Stimulated activated CD8-positive, alpha-beta memory T cell treated with anti-CD3 and anti-CD28 coated beads, Interleukin-15, amount 100 ng/mL, for 4 hours (primary cell): ENCODE measurements around the gene TXLNG.

ENCODE experiments used
- DNase-seq, 2 donors: peaks; one replicate each; pipeline ENCODE4 v3.0.0-alpha.2; 2020; ENCODE audit warnings: low read depth in 2 of 2

The TXLNG gene

DNA sequence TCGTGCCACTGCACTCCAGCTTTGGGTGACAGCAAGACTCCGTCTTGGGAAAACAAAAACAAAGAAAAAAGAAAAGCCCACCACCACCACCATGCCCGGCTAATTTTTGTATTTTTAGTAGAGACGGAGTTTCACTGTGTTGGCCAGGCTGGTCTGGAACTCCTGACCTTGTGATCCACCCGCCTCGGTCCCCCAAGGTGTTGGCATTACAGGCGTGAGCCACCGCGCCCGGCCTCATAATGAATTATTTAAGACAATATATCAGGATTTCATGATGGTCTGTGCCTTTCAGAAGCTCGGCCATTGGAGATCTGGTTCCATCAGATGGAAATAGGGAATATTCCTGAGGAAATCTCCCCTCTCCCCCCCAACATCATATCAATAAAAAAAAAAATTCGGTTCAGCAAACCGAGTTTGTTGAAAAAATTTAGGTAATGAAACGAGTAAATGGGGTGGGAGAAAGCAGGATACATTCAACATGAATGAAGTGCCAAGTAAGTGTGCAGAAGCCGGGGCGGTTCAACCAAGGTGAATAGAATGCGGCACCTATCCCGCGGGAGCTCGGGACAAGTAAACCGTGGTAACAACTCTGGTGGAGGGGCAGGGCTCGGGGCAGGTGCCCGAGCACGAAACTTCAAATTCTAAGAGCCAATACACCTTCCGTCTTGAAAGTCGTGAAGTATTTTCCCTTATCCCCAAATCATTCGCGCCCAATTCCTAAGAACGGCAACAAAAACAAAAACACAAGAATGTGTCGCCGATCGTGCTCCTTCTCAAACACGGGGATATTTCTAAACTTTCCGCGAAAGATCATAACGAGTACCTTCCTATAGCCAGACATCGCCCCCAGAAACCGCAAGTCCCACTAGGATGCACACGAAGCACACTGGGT is 773 bp upstream of the TXLNG start:
- DNase-seq: no peak

DNA sequence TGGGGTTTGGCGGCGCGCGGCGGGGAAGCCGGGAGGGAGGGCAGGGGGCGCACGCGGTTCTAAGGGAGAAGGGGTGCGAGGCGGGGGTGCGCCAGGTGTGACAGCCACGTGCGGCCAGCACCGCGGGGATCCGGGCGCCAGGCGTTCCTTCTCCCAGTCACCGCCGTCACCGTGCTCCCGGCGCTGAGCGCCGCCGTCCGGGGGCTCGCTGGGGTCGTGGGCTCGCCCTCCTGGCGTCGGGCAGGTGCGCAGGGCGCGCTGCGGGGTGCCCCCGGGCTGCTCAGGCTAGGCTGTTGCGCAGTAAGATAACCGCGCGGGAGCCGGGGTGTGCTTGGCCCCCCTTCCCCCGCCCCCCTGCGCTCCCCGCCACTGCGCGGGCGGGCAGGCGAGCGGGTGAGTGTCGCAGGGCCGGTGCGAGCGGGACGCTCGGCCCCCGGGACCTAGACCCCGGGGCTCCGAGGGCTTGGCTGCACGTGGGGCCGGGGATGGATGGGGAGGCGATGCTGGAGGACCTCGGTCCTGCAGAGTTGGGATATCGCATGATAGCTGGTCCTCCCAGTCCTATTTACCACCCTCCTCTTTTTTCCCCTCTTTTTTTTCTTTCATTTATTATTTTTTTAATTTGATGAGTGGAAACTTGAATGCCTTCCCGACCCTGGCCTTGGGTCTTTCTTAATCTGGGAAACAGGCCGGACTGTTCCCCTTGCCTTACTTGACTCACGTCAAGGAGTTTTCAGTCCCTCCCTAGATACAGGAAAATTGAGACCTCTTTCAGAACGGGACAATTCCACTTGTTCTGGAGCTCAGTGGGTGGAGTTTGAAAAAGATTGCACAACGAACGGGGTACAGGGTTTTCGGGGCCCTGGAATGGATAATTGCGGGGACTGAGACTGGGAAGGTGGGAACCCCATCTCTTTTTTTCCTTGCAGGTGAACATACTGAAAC is 797 bp downstream of the TXLNG start:
- DNase-seq: peak; percentile 4 to 45

DNA sequence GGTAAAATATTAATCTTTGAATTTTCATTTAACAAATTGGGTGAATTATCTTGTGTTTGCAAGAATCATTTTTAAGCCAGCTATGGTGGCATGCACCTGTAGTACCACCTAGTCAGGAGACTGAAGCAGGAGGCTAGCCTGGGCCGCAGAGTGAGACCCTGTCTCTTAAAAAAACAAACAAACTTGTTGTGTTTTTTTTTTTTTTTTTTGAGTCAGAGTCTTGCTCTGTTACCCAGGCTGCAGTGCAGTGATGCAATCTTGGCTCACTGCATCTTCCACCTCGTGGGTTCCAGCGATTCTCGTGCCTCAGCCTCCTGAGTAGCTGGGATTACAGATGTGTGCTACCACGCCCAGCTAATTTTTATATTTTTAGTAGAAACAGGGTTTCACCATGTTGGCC is 2.2 kb downstream of the TXLNG start:
- DNase-seq: no peak

DNA sequence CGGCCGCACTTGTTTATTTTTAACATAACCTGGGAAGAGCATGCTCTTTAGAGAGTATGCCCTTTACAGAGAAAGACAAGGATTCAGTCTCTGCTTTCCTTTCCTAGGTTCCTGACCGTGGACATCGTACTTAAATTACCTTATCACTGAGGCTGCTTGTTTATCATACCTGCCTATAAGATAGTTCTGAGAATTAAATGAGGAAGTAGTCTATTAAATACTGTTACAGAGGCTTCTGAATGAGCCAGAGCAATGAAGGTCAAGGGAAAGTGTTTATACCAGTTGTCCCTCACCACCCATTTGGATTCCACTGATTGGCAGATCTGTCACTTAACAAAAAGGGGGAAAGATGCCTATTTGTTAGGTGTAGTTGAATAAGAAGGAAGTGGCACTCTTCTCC is 10.0 kb downstream of the TXLNG start:
- no peak for DNase-seq

DNA sequence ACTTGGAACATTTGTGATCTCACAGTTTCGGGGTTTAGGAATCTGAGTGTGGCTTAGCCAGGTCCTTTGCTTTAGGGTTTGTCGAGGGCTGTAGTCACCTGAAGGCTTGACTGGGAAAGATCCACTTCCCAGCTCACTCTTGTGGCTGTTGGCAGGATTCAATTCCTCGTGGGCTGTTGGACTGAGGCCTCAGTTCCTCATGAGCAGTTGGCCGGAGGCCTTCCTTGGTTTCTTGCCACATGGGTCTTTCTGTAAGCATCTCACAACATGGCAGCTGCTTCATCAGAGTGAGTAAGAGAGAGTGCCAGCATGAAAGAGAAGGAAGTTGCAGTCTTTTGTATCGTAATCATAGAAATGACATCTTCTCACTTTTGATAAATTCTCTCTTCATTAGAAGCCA is 11.1 kb downstream of the TXLNG start:
- DNase-seq: no peak

DNA sequence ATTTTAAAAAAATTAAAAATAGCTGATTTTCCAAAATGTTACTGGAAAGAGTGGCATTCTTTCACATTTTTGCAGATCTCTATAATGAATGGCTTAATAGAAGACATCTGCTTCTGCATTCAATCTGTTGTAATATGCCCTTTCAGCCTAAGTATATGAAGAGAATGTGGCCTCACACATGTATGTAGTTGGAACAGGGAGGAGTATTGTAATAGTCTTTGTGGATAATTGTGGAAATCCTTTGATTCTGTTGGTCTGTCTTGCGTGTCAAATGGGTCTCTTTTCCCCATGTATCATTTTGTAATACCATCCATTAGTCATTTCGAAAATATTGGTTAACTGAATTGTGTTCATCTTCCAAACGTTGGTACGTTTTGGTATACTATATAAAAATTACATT is 11.6 kb downstream of the TXLNG start:
- no peak for DNase-seq

DNA sequence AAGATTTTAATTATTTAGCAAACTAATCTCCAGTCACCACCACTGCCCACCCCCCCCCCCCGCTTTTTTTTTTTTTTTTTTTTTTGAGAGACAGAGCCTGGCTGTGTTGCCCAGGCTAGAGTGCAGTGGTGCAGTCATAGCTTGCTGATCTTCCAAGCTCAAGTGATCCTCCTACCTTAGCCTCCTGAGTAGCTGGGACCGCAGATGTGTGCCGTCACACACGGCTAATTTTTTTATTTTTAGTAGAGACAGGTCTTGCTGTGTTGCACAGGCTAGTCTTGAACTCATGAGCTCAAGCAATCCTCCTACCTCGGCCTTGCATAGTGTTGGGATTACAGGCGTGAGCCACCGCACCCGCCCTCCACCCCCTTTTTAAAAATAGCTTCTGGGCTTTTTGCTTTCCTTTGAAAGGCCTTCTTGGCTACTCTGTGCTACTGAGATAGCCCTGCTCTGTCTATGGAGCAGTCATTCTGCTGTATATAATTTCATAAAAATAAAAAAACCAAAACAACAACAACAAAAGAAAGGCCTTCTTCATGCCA is 18.7 kb downstream of the TXLNG start:
- DNase-seq: no peak

DNA sequence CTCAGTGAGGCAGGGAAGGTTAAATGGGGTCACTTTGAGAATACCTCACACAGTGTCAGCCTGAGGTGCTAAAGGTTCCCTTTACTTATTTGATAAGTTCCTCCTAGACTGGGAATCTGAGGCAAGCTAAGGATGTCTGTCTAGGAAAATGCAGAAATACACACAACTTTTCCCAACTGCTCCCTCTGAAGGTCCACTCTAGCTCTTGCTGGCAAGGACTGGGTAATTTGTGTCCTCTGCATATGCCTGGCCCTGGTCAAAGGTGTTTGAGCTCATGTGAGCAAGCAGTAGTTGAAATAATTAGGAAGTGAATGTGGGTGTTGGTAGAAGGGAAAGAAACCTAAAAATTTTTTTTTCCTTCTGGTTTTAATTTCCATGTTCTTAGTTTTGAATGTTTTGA is 21.3 kb downstream of the TXLNG start:
- no peak for DNase-seq

DNA sequence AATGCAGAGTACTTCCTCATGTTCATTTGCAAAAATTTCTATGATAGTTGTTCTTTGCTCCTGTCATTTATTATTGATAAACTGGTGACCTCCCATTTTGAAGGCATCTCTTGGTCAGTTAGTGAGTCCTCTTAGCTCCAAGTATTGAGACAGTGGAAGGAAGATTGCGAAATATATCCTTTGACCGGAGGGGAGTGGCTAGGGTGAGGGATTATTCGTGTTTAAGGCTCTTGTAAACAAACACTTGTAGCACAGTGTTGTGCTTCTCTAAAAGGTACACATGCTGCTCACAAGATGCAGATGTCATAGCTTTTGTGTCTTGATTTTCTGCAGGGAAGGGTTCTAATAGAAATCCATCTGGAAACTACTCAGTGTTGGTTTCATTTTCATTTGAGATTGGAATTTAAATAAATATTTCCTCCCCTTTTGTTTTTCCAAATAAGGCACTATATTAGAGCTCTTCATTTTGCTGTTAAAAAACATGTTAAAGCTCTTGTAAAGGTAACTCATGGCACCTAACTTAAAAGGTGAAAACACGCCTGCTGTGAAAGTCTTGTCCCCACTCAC is 21.8 kb downstream of the TXLNG start:
- no peak for DNase-seq

DNA sequence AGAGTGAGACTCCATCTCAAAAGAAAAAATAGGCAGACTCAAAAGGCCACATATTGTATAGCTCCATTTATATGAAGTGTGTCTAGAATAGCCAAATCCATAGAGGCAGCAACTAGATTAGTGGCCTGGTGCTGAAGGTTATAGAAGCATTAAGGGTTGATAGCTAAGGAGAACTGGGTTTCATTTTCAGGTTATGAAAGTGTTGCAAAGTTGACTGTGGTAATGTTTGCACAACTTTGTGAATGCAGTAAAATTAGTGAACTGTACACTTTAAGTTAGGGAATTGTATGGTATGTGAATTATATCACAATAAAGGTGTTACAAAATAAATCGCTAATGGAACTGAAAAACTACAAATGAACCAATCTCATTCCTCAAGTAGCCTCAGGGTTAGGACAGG is 28.3 kb downstream of the TXLNG start:
- no peak for DNase-seq

DNA sequence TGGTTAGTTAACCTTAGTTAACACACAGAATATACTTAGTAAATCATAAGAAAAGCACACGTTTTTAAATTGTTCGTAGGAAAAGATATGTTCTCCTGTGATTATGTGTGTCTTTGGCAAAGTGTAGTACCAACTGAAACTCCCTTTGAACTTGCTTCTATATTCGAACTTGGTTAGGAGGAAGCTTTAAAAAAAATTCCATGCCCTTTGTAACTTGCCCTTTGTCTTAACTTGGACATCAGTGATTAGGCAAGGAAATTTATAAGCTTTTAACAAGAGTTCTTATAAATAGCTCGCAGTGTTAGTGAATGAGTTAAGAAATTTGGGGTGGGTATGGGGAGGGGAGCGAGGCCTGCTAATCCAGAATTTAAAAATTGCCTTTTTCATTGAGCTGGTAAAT is 33.4 kb downstream of the TXLNG start:
- no peak for DNase-seq

DNA sequence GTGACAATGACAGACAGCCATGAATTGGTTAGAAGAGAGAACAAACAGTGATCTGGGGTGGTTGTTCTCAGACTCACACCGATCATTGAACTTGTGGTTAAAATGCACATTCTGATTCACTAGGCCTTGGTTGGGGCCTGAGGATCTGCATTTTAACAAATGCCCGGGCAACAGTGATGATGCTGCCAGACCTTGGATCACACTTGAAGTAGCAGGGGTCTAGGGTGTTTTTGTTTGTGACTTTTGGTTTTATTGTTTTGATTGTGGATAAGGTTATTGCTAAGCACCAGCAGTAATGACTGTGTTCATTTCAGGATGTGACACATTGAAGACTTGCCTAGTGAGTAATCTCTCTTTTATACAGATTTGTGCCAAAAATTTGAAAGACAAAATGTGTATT is 36.5 kb downstream of the TXLNG start:
- DNase-seq: no peak

DNA sequence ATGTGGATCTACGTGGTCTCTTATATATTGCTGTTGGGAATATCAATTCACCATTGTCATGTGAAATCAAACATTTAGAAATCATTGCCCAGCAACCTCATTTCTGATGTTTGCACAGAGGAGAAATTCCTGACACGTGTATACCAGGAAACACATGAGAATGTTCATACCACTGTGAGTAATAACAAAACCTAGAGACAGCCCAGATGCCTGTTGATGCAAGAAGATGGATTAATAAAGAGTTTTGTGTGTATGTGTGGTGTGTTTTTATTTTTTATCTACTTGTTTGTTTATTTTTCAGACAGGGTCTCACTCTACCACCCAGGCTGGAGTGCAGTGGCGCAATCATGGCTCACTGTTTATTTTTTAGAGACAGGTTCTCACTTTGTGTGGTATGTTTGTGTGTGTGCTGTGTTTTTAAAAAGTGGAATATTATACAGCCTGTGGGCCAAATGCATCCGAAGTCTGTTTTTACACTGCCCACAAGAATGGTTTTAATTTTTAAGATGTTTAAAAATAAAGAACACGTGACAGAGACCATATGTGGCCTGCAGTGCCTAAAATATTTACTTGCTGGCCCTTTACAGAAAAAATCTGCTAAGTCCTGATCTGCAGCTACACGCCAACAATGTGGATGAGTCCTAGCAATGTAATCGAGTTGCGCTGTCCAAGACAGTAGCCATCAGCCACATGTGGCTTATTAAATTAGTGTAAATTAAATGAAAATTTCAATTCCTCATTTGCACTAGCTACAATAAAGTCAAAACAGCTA is 39.2 kb downstream of the TXLNG start:
- DNase-seq: no peak

DNA sequence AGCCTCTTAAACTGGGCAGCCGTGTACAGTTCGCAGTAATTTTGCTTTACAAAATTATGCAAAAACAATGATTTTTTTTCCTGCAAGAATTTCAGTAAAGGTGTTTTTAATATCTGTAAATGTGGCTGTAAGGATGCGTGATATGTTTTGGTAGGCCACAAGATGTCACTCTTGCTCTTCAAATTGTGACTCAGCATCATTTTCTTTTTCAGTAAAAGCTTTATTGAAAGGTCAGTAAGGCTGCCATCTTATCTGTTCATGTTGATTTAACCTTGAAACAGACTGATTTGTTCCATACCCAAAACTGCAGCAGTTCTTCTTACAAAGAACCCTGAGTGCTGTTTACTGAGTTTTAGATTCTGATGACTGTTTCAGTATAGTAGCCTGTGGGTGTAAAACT is 39.9 kb downstream of the TXLNG start:
- DNase-seq: no peak

DNA sequence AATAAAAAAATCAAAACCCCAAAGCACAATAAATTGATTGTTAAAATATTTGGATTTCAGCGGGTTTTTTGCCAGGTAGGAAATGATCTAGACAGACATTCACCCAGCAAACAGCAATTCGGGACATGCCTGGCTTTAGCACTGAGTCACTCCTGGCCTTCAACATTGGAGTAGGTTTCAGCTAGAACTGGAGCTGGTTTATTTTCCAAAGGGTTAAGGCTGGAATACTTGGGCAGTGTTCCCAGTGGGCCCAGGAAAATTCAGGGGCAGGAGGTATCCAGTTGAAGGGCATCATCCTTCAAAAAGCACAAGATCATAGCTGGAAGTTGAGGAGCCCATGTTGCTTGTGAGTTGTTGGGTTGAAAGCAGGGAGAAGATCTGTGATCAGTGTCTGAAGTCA is 41.0 kb downstream of the TXLNG start:
- DNase-seq: no peak

DNA sequence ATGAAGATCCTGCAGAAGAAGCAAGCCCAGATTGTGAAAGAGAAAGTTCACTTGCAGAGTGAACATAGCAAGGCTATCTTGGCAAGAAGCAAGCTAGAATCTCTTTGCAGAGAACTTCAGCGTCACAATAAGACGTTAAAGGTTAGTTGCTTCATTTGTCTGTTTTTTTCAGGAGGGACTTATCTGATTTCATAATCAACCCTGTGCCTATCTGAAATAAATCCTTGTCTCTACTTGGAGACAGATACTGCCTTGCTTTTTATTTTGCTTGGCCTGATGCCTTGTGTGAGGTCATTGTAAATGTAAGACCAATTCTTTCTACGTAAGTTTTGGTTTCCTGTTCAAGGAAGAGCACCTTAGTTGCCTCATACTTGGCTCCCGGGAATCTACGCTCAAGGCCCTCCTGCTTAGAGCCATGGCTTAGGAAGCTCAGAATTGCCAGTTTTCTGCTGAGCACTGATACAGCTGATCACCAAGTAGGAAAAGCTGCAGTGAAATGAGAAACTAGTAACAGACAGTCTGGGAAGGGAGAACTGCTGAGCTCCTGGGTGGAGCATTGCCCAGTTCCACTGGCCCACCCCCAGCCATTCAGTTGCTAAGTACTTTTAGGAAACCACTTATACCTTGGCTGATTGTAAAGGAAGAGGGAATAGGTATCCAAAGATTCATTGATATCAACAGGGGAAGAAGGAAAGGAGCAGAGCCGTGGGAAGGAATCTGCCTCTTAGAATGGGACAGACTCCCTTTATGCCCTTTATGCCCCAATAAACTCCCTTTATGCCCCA is 42.0 kb downstream of the TXLNG start:
- no peak for DNase-seq

DNA sequence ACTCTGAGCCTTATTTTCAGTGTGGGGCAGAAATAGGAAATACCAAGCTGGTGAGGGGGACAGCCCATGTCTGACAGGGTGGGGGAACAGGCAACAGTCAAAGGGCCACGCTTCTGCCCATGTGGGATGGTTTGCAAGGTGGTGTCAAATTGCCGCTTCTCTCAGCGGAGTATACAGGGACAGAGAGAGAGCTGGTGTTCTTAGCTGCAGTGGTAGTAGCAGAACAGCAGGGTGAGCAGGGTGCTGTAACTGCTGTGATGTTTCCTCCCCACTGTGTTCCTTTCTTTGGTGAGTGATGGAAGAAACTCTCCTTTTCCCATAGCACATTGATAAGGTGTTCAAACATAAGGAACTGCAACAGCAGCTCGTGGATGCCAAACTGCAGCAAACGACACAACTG is 46.0 kb downstream of the TXLNG start:
- no peak for DNase-seq

DNA sequence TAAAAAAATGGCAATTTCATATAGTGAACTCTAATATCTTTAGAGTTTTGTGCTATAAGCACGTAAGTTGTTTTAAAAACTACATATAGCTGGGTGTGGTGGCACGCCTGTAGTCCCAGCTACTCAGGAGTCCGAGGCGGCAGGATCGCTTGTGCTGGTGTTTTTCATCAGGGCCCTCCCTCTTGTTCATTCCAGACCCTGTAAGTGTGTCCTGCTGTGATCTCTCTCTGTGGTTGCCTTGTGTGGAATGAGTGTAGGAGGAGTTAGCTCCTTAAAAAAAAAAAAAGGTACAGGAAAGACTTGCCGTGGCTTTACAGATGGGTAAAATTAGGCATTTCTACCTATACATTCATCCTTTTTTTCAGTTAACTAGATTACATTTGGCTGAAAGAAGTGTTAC is 48.5 kb downstream of the TXLNG start:
- DNase-seq: no peak

DNA sequence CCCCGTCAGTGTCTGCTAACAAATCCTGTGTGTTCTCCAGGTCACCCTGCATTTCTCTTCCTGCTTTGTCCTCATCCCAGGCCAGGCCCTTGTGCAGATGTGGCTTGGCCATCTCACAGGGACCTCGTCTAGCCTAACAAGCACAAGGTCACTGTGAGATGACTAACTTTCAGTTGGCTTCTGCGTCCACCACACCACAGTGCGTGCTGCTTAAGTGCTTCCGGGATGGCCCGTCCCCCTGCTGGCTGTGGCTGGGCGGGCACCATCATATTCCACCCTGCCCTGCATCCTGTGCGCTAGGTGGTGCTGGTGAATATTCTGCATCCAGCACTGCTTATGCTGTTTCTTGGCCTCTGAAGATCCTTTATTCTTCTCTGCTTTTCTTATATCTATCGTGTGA is 50.1 kb downstream of the TXLNG start:
- DNase-seq: no peak

DNA sequence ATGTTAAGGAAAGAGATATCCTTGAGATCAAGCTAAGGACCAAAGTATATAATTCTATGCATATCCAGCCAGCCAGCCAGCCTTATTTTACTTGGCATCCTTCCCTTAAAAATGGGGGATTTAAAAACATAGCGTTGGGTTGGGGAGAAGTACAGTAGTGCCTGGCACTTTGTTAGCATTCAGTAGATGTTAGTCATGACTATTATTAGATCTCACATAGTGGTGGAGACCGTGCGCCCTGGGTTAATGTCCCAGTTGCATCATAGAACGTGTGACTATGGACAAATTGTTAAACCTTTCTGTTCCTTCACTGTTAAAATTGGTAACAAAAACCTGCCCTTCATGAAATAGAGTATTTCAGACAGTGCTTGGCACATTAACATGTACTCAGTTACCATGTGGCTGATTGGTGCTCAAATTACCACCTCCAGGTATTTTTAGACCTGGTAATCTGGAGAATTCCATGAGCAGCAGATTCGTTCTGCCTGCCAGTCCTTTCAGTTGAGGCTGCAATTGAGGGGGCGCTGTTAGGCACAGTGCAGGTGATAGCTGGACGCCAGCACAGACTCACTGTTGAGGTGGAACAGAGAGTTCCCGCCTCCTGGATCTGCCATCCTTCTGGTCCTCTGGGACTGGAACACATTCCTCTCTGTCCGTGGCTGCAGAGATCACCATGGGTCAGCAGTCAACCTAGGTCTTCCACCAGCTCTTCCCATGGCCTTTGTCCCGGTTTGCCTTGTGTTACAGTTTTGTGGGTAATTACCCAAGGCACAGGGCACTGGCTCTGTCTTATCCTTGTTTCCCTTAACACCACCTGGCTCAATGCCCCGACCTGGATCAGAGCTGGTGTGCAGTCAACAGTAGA is 52.2 kb downstream of the TXLNG start:
- DNase-seq: no peak
